Astrocyte of the cerebellum (primary cell): ENCODE results near the gene STX8.
A peak's percentile ranks its signal among the peaks of the same experiment; 100 is the strongest.

Experiments
- DNase-seq: peaks from one replicate; pipeline ENCODE4 v3.0.0-alpha.2; 2011; ENCODE audit warnings: low read depth
- H3K4me3 ChIP-seq: 2 replicates; pipeline ENCODE4 v1.5.1; 2011; ENCODE audit warnings: mild to moderate bottlenecking, low read depth, low read length, moderate library complexity
- in situ Hi-C: cut with HindIII; loops from 2 replicates; pipeline ENCODE4 v1.10.0; 2017; ENCODE audit warnings: low sequenced_read_pairs
- TF ChIP-seq, protein P1 (sequence below): IDR thresholded peaks from 2 replicates; pipeline ENCODE4 v1.5.1; 2012; ENCODE audit warnings: low read length, low read depth, moderate library complexity, mild to moderate bottlenecking; ENCODE audit errors: missing control alignments

STX8 gene

GRCh38 chr17:9522074-9522473, 53.5 kb downstream of the STX8 start:
- DNase-seq, result peak; percentile 49
- TF ChIP-seq, protein P1, sequence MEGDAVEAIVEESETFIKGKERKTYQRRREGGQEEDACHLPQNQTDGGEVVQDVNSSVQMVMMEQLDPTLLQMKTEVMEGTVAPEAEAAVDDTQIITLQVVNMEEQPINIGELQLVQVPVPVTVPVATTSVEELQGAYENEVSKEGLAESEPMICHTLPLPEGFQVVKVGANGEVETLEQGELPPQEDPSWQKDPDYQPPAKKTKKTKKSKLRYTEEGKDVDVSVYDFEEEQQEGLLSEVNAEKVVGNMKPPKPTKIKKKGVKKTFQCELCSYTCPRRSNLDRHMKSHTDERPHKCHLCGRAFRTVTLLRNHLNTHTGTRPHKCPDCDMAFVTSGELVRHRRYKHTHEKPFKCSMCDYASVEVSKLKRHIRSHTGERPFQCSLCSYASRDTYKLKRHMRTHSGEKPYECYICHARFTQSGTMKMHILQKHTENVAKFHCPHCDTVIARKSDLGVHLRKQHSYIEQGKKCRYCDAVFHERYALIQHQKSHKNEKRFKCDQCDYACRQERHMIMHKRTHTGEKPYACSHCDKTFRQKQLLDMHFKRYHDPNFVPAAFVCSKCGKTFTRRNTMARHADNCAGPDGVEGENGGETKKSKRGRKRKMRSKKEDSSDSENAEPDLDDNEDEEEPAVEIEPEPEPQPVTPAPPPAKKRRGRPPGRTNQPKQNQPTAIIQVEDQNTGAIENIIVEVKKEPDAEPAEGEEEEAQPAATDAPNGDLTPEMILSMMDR, result peak; percentile 57
- in situ Hi-C loops, result no loop called here
- H3K4me3 ChIP-seq, result no peak overlapping the region

DNA sequence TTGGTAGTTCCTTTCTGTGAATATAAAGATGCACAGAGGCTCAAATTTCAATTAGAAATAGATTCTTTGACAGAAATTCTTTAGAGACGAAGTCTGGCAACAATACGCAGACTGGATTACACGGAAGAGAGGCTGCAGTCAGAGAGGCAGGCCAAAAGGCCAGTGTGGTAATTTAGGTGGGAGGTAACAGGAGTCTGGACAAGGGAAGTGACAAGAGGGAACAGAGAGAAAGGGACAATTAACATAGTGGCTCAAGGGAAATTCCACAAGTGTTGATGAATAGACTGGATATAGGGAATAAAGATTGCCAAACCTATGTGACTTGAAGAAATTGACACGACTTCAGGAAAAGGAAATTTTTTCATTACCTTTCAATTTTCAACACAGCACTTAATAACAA, 54.6 kb downstream of the STX8 start:
- DNase-seq, result no peak
- no peak overlapping the region for H3K4me3 ChIP-seq
- in situ Hi-C loops, result no loop called here
- TF ChIP-seq, protein P1, result no peak

DNA sequence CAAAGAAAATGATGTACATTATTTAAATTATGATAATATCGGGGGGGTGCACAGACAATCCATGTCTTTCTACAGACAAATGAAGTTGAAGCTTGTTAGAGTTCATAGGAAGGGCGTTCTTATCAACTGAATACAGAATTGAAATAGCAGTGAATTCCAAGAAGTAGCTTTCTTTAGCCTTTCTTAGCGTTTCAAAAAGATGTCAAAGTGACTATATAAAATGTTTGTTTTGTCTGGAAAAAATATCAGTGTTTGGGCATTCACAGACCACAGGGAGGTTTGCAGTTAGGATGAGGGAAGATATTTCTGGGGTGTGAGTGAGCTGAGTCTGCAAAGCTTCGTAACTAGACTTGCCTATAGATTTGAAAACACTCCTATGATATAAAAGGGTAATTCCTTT, 55.0 kb downstream of the STX8 start:
- in situ Hi-C loops, result no loop called here
- DNase-seq, result no peak
- H3K4me3 ChIP-seq, result no peak overlapping the region
- TF ChIP-seq, protein P1, result no peak

- H3K4me3 ChIP-seq, result no peak overlapping the region
- TF ChIP-seq, protein P1, result no peak
- in situ Hi-C loops, result no loop called here
- DNase-seq, result no peak
Measured at GRCh38 chr17:9519583-9520272, 55.9 kb downstream of the STX8 start.

DNA sequence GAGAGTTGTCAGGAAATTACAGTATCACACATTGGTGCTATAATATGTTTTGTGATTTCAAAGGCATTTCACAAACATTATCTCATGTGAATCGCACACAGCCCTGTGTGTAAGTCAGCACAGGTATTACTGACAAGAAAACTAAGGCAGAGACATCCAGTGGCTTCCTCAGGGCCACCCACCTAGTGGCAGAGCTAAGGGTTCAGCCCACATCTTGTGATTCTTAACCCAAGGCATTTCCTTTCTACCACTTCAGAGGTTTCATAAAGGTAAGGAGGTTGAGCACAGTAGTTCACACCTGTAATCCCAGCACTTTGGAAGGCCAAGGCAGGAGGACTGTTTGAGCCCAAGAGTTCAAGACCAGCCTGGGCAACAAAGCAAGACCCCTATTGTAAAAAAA, 58.2 kb downstream of the STX8 start:
- no peak for DNase-seq
- no peak overlapping the region for H3K4me3 ChIP-seq
- TF ChIP-seq, protein P1, result no peak
- in situ Hi-C loops, result no loop called here

GRCh38 chr17:9513266-9513665, 62.4 kb downstream of the STX8 start:
- TF ChIP-seq, protein P1, result no peak
- H3K4me3 ChIP-seq, result no peak overlapping the region
- DNase-seq, result no peak
- in situ Hi-C loops, result no loop called here
